ENCODE data around the gene TNK1.

Gene TNK1

DNA sequence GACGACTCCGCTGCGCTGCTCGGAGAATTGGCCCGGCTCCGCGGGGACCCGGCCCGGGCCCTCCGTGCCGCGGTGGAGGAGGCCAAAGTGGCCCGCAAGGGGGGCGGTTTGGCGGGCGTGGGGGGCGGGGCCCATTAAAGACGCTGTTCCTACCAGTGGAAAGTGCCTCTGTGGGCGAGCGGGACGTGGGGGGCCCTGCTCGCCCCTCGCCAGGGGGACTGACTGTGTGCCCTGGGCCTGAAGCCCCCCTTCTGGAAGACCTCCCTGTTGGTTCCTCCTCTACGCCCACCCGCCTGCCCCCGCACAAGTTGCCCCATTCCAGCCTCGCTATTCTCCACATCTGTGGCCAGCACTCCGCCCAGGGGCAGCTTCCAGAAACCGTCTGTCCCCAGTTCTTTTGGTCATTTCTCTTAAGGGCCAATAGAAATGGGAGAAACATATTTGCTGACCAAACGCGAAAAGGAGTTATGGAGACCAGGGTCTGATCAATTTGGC, 56.5 kb downstream of the TNK1 start:
- H3K4me3 Mint-ChIP-seq = peak overlapping the region; percentile 87 to 92 (median 91)
- peaks cover 48% of the 10 kb centered on the region for H3K4me1 Mint-ChIP-seq
- H3K36me3 Mint-ChIP-seq (ENCODE audit: low read depth) = no peaks in the 10 kb centered on the region
- no peaks in the 10 kb centered on the region for H3K9me3 Mint-ChIP-seq
- TF ChIP-seq, protein P1, sequence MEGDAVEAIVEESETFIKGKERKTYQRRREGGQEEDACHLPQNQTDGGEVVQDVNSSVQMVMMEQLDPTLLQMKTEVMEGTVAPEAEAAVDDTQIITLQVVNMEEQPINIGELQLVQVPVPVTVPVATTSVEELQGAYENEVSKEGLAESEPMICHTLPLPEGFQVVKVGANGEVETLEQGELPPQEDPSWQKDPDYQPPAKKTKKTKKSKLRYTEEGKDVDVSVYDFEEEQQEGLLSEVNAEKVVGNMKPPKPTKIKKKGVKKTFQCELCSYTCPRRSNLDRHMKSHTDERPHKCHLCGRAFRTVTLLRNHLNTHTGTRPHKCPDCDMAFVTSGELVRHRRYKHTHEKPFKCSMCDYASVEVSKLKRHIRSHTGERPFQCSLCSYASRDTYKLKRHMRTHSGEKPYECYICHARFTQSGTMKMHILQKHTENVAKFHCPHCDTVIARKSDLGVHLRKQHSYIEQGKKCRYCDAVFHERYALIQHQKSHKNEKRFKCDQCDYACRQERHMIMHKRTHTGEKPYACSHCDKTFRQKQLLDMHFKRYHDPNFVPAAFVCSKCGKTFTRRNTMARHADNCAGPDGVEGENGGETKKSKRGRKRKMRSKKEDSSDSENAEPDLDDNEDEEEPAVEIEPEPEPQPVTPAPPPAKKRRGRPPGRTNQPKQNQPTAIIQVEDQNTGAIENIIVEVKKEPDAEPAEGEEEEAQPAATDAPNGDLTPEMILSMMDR (IDR thresholded peaks at IDR 0.05; ENCODE audit: unreplicated experiment in 3 of 3) = no peak
- peak overlapping the region; percentile 89 to 97 (median 90) for H3K27ac Mint-ChIP-seq
- H3K27me3 Mint-ChIP-seq (ENCODE audit: low read depth) = peaks cover 22% of the 10 kb centered on the region

DNA sequence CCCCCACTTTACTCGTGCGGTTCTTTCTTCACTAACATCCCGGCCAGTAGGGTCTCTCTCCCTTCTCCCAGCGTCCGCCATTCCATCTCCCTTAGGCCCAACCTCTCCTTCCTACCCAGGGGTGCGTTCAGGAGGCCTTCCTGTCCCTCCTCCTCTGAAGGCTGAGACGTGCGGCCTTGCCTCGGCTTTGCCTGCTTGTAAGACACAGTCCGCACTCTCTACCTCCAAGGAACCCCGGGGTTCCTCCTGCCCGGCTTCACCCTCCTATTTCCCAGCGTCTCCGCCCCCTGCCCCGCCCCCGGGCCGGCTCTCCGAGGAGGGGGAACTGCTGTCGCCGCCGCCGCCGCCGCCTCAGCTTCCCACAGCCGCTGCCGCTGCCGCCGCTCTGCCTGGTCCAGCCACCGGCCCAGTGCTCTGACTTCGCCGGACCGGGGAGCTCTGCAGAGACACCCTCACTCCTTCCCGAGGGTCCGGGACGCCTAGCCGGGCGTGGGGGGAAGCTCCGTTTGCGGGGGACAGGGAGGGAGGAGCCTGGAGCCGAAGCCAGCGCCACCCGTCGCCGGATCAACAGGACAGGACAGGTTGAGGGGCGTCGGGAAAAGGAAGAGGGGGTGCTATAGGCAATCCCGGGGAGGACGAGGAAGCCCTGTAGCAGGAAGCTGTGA, 57.2 kb downstream of the TNK1 start:
- TF ChIP-seq, protein P1 (IDR thresholded peaks at IDR 0.05; ENCODE audit: unreplicated experiment in 3 of 3) = no peak
- no peaks in the 10 kb centered on the region for H3K9me3 Mint-ChIP-seq
- peak overlapping the region; percentile 89 to 97 (median 90) for H3K27ac Mint-ChIP-seq
- H3K27me3 Mint-ChIP-seq (ENCODE audit: low read depth) = peaks cover 22% of the 10 kb centered on the region
- H3K4me1 Mint-ChIP-seq = peaks cover 51% of the 10 kb centered on the region
- H3K4me3 Mint-ChIP-seq = peak overlapping the region; percentile 87 to 92 (median 91)
- H3K36me3 Mint-ChIP-seq (ENCODE audit: low read depth) = no peaks in the 10 kb centered on the region

DNA sequence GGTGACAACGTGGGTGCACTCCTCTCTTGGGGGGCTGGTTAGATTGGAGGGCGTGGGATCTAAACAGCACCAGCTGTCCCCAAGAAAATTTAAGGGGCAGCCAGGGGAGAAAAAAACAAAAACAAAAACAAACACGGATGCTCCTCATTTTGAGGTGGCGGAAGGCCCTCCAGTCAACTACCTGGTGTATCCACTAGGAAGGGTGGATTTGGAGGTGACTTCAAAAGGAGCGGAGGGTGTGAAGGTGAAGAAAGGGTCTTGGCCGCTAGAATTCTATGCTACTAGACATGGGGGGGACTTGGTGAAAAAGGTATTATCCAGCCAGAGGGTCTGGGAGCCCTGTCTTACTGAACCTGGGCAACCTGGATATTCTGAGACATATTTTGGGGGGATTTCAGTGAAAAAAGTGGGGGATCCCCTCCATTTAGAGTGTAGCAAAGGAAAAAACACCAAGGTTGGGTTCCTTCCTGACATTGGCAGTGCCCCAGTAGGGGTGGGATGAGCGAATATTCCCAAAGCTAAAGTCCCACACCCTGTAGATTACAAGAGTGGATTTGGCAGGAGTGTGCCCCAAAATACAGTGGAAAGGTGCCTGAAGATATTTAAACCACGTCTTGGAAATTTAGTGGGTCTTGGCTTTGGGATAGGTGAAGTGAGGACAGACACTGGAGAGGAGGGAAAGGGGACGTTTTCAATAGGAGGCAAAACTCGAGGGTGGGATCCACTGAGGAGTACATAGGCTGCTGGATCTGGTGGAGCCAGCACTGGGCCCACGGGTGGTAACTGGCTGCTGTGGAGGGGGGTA, 58.0 kb downstream of the TNK1 start:
- Mint-ChIP-seq H3K27me3 (ENCODE audit: low read depth) (peaks cover 22% of the 10 kb centered on the region), H3K9me3 (no peaks in the 10 kb centered on the region), H3K4me1 (peaks cover 59% of the 10 kb centered on the region), H3K27ac (peak overlapping the region; percentile 82 to 90 (median 84)), H3K4me3 (peak overlapping the region; percentile 87 to 92 (median 91)), H3K36me3 (ENCODE audit: low read depth) (no peaks in the 10 kb centered on the region)
- TF ChIP-seq, protein P1 (IDR thresholded peaks at IDR 0.05; ENCODE audit: unreplicated experiment in 3 of 3) = no peak
